Activated naive CD4-positive, alpha-beta T cell treated with anti-CD3 and anti-CD28 coated beads, Interleukin-2, amount 50 U/mL, for 24 hours (primary cell): Measurements from ENCODE around the gene ANKRD16.

Experiments
- H3K27ac Mint-ChIP-seq: one replicate; pipeline ENCODE4 v1.8.0; 2021; ENCODE audit warnings: mild to moderate bottlenecking, mixed read lengths
- H3K27me3 Mint-ChIP-seq: one replicate; pipeline ENCODE4 v1.8.0; 2021; ENCODE audit warnings: mixed read lengths
- H3K36me3 Mint-ChIP-seq: one replicate; pipeline ENCODE4 v1.8.0; 2021; ENCODE audit warnings: mixed read lengths
- H3K4me1 Mint-ChIP-seq: one replicate; pipeline ENCODE4 v1.8.0; 2021; ENCODE audit warnings: mixed read lengths
- H3K4me3 Mint-ChIP-seq: one replicate; pipeline ENCODE4 v1.8.0; 2021; ENCODE audit warnings: mild to moderate bottlenecking, mixed read lengths
- H3K9me3 Mint-ChIP-seq: one replicate; pipeline ENCODE4 v1.8.0; 2021; ENCODE audit warnings: mixed read lengths

The ANKRD16 gene

GRCh38 chr10:5889624-5890451 lies at the start of gene ANKRD16, which contains the start of gene FBH1:
ANKRD16 (minus strand) TSS chr10:5889893; CDS start chr10:5889354, 539 bp downstream.
FBH1 (plus strand) TSS chr10:5890243; CDS start chr10:5890346, 103 bp downstream.
- Mint-ChIP-seq H3K4me3 (peak within 1 kb of the TSS; percentile 97), H3K27ac (peak within 1 kb of the TSS; percentile 89), H3K9me3 (no peaks in the 10 kb centered on the region), H3K4me1 (peaks cover 65% of the 10 kb centered on the region), H3K27me3 (no peaks in the 10 kb centered on the region), H3K36me3 (peaks cover 9% of the 10 kb centered on the region)

DNA sequence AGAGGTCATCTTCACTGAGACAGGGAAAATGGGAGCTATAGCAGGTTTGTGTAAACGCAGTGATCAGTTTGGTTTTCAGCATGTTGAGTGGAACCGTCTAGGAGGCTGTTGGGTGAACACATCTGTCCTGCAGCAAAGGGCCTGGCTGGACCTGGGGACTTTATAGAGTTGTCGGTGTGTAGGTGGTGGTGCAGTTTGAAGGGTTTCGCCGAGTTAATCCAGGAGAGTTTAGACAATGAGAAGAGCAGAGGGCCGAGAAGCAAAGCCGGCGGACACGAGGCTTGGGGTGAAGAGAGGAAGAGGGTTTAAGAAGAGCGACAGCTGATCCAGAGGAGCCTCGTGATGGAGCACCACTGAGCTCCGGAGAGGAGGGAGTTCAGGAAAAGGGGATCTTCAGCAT lies 48.6 kb upstream of the ANKRD16 start:
- Mint-ChIP-seq H3K9me3 (no peaks in the 10 kb centered on the region), H3K27me3 (no peaks in the 10 kb centered on the region), H3K36me3 (peaks cover 3% of the 10 kb centered on the region), H3K4me1 (no peaks in the 10 kb centered on the region), H3K4me3 (no peak overlapping the region), H3K27ac (no peak overlapping the region)

GRCh38 chr10:5937016-5937415 lies 47.3 kb upstream of the ANKRD16 start:
- no peaks in the 10 kb centered on the region for H3K4me1 Mint-ChIP-seq

DNA sequence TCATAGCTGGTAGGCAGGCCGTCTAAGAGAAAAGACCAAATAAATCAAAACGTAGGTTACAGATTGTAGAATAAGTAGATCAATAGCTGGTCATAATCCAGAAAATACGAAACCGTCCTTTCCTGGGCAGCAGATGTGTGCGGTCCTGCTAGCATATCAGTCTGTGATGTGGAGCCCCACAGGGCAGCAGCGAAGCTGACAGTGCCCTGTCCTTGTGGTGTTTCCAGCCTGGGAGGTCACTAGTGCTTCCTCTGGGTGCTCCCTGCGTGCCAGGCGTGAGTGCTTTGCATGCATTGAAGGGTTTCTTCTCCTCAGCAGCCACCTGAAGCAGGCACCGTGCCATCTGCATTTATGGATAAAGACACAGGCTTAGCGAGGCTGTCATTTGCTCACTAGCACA lies 45.9 kb upstream of the ANKRD16 start:
- Mint-ChIP-seq H3K9me3 (no peaks in the 10 kb centered on the region), H3K4me3 (no peak overlapping the region), H3K36me3 (peaks cover 4% of the 10 kb centered on the region), H3K27ac (no peak overlapping the region), H3K27me3 (no peaks in the 10 kb centered on the region), H3K4me1 (no peaks in the 10 kb centered on the region)

More at GRCh38 chr10:5937016-5937415, 47.3 kb upstream of the ANKRD16 start:
- H3K4me3 Mint-ChIP-seq = no peak overlapping the region
- peaks cover 3% of the 10 kb centered on the region for H3K36me3 Mint-ChIP-seq
- no peaks in the 10 kb centered on the region for H3K27me3 Mint-ChIP-seq
- no peaks in the 10 kb centered on the region for H3K9me3 Mint-ChIP-seq
- H3K27ac Mint-ChIP-seq = no peak overlapping the region

GRCh38 chr10:5933909-5934546 lies 44.3 kb upstream of the ANKRD16 start:
- no peaks in the 10 kb centered on the region for H3K27me3 Mint-ChIP-seq
- H3K36me3 Mint-ChIP-seq = peaks cover 9% of the 10 kb centered on the region
- no peaks in the 10 kb centered on the region for H3K4me1 Mint-ChIP-seq
- no peaks in the 10 kb centered on the region for H3K9me3 Mint-ChIP-seq
- no peak overlapping the region for H3K4me3 Mint-ChIP-seq
- no peak overlapping the region for H3K27ac Mint-ChIP-seq

GRCh38 chr10:5932345-5932744 lies 42.7 kb upstream of the ANKRD16 start:
- H3K9me3 Mint-ChIP-seq = no peaks in the 10 kb centered on the region
- H3K27ac Mint-ChIP-seq = no peak overlapping the region
- no peak overlapping the region for H3K4me3 Mint-ChIP-seq
- H3K4me1 Mint-ChIP-seq = no peaks in the 10 kb centered on the region
- H3K27me3 Mint-ChIP-seq = no peaks in the 10 kb centered on the region
- H3K36me3 Mint-ChIP-seq = peaks cover 11% of the 10 kb centered on the region

- Mint-ChIP-seq H3K4me3 (no peak overlapping the region), H3K27ac (no peak overlapping the region), H3K36me3 (peaks cover 13% of the 10 kb centered on the region), H3K9me3 (no peaks in the 10 kb centered on the region), H3K27me3 (no peaks in the 10 kb centered on the region), H3K4me1 (no peaks in the 10 kb centered on the region)
Observed at GRCh38 chr10:5930272-5930671, 40.6 kb upstream of the ANKRD16 start.

DNA sequence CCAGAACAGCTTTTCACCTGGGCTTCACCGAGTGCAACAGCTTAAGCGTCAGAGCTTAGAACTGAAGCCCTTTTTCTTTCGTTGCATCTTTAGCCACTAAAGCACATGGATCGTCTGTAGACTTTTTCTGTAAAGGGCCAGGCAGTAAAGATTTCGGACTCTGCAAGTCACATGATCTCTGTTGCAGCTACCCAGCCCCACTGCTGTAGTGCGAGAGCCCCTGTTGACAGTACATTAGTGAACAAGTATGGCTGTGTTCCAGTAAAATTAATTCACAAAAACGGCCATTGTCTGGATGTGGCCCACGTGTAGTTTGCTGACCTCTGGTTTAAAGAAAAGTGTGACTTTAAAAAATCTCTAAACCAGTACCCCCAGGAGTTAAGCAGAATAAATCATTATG lies 39.7 kb upstream of the ANKRD16 start:
- Mint-ChIP-seq H3K27ac (no peak overlapping the region), H3K27me3 (no peaks in the 10 kb centered on the region), H3K4me3 (no peak overlapping the region), H3K9me3 (no peaks in the 10 kb centered on the region), H3K36me3 (peaks cover 16% of the 10 kb centered on the region), H3K4me1 (no peaks in the 10 kb centered on the region)

DNA sequence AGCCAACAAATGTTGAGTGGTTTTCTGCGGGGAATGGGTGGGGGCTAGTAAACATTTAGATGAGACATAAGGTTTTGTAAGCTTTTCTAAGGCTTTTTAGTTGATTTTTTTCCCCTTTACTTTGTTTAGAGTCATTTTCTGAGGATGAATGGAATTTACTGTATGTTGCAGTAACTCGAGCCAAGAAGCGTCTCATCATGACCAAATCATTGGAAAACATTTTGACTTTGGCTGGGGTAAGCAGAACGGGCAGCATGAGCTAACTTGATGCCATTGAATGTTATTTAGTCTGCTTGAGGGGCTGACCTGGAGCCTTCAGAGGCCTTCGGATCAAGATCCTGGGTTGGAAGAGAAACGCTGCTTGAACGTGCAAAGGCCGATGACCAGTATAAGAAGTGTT lies 37.6 kb upstream of the ANKRD16 start:
- Mint-ChIP-seq H3K9me3 (no peaks in the 10 kb centered on the region), H3K27me3 (no peaks in the 10 kb centered on the region), H3K4me3 (no peak overlapping the region), H3K27ac (no peak overlapping the region), H3K4me1 (no peaks in the 10 kb centered on the region), H3K36me3 (peaks cover 16% of the 10 kb centered on the region)

- Mint-ChIP-seq H3K36me3 (peaks cover 17% of the 10 kb centered on the region), H3K4me3 (no peak overlapping the region), H3K4me1 (no peaks in the 10 kb centered on the region), H3K27ac (no peak overlapping the region), H3K9me3 (no peaks in the 10 kb centered on the region), H3K27me3 (no peaks in the 10 kb centered on the region)
Observed at GRCh38 chr10:5924889-5925288, 35.2 kb upstream of the ANKRD16 start.

GRCh38 chr10:5921746-5922145 lies 32.1 kb upstream of the ANKRD16 start:
- Mint-ChIP-seq H3K27me3 (no peaks in the 10 kb centered on the region), H3K4me1 (no peaks in the 10 kb centered on the region), H3K27ac (no peak overlapping the region), H3K9me3 (no peaks in the 10 kb centered on the region), H3K4me3 (no peak overlapping the region), H3K36me3 (peaks cover 10% of the 10 kb centered on the region)

- H3K4me3 Mint-ChIP-seq = no peak overlapping the region
- H3K4me1 Mint-ChIP-seq = no peaks in the 10 kb centered on the region
- H3K27ac Mint-ChIP-seq = no peak overlapping the region
- peaks cover 15% of the 10 kb centered on the region for H3K36me3 Mint-ChIP-seq
- no peaks in the 10 kb centered on the region for H3K9me3 Mint-ChIP-seq
- H3K27me3 Mint-ChIP-seq = no peaks in the 10 kb centered on the region
Observed at GRCh38 chr10:5919568-5919967, 29.9 kb upstream of the ANKRD16 start.

GRCh38 chr10:5918763-5919162 lies 29.1 kb upstream of the ANKRD16 start:
- no peaks in the 10 kb centered on the region for H3K27me3 Mint-ChIP-seq
- no peaks in the 10 kb centered on the region for H3K9me3 Mint-ChIP-seq
- H3K4me3 Mint-ChIP-seq = no peak overlapping the region
- H3K4me1 Mint-ChIP-seq = no peaks in the 10 kb centered on the region
- no peak overlapping the region for H3K27ac Mint-ChIP-seq
- peaks cover 16% of the 10 kb centered on the region for H3K36me3 Mint-ChIP-seq

GRCh38 chr10:5917305-5917704 lies 27.6 kb upstream of the ANKRD16 start:
- H3K4me3 Mint-ChIP-seq = no peak overlapping the region
- peaks cover 20% of the 10 kb centered on the region for H3K36me3 Mint-ChIP-seq
- no peaks in the 10 kb centered on the region for H3K4me1 Mint-ChIP-seq
- H3K27ac Mint-ChIP-seq = no peak overlapping the region
- H3K27me3 Mint-ChIP-seq = no peaks in the 10 kb centered on the region
- H3K9me3 Mint-ChIP-seq = no peaks in the 10 kb centered on the region

DNA sequence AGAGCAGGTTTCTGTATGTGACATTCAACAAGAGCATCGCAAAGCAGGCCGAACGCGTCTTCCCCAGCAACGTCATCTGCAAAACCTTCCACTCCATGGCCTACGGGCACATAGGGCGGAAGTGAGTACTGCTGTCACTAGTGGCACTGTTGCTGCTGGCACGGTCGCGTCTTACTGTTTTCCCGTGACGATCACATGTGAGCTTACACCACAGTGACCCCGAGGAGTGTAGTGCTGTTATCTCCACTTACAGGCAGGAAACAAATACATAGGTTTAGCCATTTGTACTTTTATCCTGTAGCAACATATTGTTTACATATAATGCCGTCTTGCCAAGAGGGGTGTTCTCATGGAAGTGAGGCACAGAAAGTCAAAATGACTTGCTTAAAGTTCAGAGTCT lies 25.8 kb upstream of the ANKRD16 start:
- peaks cover 17% of the 10 kb centered on the region for H3K36me3 Mint-ChIP-seq
- no peak overlapping the region for H3K4me3 Mint-ChIP-seq
- H3K27me3 Mint-ChIP-seq = no peaks in the 10 kb centered on the region
- no peaks in the 10 kb centered on the region for H3K9me3 Mint-ChIP-seq
- H3K27ac Mint-ChIP-seq = no peak overlapping the region
- H3K4me1 Mint-ChIP-seq = peaks cover 5% of the 10 kb centered on the region

DNA sequence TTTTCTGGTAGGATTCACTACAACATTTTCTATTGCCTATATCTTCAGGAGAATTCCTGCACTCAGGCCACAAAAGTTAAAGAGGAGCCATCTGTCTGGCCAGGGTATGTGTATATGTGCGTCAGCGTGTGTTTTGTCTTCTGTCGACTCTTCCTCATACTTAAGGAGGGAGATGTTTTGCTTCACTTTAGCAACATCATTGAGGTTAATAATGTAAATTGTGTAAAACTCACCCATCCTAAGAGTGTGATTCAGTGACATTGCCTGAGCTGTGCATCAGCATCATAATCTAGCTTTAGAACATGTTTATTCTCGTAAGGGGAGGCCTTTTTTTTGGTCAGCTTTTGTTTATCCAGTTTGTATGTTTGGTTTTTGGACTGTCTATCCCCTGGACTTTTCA lies 24.0 kb upstream of the ANKRD16 start:
- H3K27me3 Mint-ChIP-seq = no peaks in the 10 kb centered on the region
- no peak overlapping the region for H3K4me3 Mint-ChIP-seq
- peaks cover 5% of the 10 kb centered on the region for H3K4me1 Mint-ChIP-seq
- no peaks in the 10 kb centered on the region for H3K9me3 Mint-ChIP-seq
- H3K27ac Mint-ChIP-seq = no peak overlapping the region
- peaks cover 20% of the 10 kb centered on the region for H3K36me3 Mint-ChIP-seq
